Measurements from ENCODE around the gene TBC1D12.
"Not testable (repeated sequence)": the region's sequence is repeated elsewhere in the genome, so short reads cannot be mapped to it uniquely, and the experiment has no call there.

The TBC1D12 gene

DNA sequence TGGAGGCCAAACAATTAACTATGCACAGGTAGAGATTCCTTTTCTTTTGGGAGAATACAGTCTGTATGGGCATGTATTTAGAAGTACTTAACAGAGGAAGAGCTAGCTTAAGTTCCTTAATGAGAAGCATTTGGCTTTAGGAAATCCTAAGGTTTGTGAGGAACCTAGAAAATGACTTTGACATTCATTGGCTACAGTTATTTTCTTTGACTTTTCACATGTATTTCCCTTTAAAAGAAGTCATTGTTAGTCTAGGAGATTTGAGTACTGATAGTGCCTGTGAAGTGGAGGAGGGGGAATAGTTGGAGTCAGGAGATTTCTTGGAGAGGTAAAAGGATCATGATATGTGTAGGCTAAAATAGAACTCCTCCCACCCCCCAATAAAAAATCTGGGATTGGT, 146.9 kb downstream of the TBC1D12 start:
- DNase-seq: no peak

- DNase-seq: not testable (repeated sequence)
Measured at GRCh38 chr10:94567714-94568307, 165.5 kb downstream of the TBC1D12 start.

DNA sequence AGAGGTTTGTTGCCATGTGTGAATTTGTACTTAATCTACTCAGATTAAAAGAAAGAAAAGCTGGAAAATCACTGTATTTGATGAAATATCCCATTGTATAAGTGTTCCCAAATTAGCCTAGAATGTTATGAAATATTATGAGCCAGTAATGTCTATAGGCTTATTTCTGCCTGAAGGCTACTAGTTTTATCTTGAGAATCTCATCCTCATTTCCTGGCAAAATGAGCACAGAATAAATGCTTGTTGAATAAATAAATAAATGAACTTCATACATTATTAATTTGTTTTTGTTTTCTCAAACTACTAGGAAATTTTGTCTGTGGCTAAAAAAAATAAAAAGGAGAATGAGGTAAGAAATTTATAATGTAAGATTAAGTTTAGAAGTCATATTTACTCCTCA, 168.7 kb downstream of the TBC1D12 start:
- no peak for DNase-seq

DNA sequence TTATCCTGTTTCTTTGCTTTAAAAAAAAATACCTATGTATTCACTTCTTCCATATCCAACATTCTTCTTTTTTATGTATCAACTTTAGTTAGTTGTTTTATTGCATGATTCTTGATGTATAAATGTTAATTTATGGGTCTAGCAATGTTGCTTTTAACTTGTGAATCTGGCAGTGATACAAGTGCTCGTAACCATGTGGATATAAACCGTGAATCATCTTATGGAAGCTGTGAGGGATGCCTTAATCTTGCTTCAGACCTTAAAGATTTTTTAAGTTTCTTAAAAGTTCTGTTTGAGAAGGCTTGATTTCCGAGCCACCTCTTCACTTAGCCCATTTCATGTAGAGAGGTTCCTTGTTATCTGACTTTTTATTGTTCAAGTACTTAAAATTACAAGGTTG, 169.2 kb downstream of the TBC1D12 start:
- DNase-seq: no peak

DNA sequence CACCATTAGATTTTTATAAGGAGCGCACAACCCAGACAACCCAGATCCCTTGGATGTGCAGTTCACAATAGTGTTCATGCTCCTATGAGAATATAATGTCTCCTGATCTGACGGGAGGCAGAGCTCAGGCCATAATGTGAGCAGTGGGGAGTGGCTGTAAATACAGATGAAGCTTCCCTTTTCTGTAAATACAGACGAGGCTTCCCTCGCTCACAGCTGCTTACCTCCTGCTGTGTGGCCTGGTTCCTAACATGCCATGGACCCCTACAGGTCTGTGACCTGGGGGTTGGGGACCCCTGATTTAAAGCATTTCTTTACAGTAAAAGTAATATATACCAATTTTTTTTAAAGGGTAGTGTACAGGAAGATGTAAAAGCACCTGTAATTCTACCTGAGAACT, 176.4 kb downstream of the TBC1D12 start:
- no peak for DNase-seq

DNA sequence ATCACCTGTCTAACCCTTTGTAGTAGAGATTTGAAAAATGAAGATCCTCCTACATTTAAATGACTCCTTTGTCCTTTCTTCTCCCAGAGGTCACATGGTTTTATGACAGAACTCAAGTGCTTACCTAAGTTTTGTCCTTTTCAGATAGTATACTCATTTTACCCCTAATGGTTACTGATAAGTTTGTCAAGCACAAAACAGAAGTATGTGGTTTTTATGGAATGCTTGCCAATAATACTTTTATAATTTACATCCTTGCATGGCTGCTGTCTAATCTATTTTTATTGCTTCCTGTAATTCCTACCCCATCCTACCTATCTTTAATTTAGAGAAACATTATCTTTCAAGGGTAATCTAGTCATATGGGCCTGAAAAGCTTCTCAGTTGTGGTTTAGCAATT, 180.8 kb downstream of the TBC1D12 start:
- no peak for DNase-seq

All from stimulated activated CD4-positive, alpha-beta T cell treated with anti-CD3 and anti-CD28 coated beads, Interleukin-4, amount 100 ng/mL, for 1 hour (primary cell).